GM12878 (cell line): ENCODE data around the gene STX4.

Experiments
- POLR2AphosphoS5 ChIP-seq: IDR thresholded peaks from 2 replicates; pipeline ENCODE4 v1.6.1; 2011; ENCODE audit warnings: mild to moderate bottlenecking, low read length, inconsistent platforms
- STAT3 ChIP-seq: IDR thresholded peaks from 2 replicates; pipeline ENCODE4 v1.6.1; 2011; ENCODE audit warnings: low read depth, low read length, improper control_type of control experiment
- TF ChIP-seq, protein P1 (sequence below): IDR thresholded peaks from 2 replicates; pipeline ENCODE4 v1.6.1; 2012; ENCODE audit warnings: mild to moderate bottlenecking, low read depth, low read length
- TF ChIP-seq, protein P2 (sequence below): IDR thresholded peaks from 2 replicates; pipeline ENCODE4 v1.6.1; 2011; ENCODE audit warnings: low read depth, mild to moderate bottlenecking, low read length, moderate library complexity, borderline replicate concordance; ENCODE audit errors: extremely low read depth
- TF ChIP-seq, protein P3 (sequence below), 3 experiments: IDR thresholded peaks in 2 of 3; conservative IDR thresholded peaks in 1 of 3; 2 replicates each; pipeline ENCODE4 v1.5.1; 2011; ENCODE audit warnings: low read depth in 3 of 3, low read length in 3 of 3, mild to moderate bottlenecking in 3 of 3, control low read depth in 2 of 3, moderate library complexity in 2 of 3, inconsistent platforms in 1 of 3, mixed read lengths in 1 of 3; ENCODE audit not compliant: control insufficient read depth in 2 of 3, insufficient read depth in 1 of 3; ENCODE audit errors: extremely low read depth in 1 of 3

DNA sequence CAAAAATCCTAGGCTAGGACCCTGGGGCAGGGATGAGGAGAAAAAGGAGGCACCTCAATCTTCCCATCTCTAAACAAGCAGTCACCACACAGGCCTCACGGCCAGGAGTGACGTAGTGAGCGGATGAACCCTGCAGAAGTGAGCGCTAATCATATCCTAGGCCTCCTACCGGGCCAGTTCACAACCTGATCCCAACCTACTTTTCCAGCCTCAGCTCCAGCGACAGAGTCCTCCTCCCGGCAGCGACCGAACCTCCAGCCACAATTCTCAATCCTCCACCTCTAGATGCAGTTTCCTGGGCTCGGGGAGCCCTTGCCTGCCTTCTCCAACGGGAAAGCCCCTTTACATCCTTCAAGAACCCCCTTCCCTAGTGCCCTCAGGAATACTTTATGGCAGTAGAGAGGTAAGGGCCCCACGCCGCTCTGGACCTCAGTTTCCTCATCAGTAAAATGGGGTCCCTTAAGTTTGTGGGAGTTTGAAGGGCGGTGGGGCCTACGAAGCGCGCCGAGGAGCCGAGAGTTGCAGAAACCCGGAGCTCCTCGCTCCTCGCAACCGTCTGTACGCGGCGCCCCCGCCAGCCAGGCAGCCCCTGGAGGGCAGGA, 39.3 kb downstream of the STX4 start:
- TF ChIP-seq, protein P1, sequence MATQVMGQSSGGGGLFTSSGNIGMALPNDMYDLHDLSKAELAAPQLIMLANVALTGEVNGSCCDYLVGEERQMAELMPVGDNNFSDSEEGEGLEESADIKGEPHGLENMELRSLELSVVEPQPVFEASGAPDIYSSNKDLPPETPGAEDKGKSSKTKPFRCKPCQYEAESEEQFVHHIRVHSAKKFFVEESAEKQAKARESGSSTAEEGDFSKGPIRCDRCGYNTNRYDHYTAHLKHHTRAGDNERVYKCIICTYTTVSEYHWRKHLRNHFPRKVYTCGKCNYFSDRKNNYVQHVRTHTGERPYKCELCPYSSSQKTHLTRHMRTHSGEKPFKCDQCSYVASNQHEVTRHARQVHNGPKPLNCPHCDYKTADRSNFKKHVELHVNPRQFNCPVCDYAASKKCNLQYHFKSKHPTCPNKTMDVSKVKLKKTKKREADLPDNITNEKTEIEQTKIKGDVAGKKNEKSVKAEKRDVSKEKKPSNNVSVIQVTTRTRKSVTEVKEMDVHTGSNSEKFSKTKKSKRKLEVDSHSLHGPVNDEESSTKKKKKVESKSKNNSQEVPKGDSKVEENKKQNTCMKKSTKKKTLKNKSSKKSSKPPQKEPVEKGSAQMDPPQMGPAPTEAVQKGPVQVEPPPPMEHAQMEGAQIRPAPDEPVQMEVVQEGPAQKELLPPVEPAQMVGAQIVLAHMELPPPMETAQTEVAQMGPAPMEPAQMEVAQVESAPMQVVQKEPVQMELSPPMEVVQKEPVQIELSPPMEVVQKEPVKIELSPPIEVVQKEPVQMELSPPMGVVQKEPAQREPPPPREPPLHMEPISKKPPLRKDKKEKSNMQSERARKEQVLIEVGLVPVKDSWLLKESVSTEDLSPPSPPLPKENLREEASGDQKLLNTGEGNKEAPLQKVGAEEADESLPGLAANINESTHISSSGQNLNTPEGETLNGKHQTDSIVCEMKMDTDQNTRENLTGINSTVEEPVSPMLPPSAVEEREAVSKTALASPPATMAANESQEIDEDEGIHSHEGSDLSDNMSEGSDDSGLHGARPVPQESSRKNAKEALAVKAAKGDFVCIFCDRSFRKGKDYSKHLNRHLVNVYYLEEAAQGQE, result no peak
- TF ChIP-seq, protein P2, sequence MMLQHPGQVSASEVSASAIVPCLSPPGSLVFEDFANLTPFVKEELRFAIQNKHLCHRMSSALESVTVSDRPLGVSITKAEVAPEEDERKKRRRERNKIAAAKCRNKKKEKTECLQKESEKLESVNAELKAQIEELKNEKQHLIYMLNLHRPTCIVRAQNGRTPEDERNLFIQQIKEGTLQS, result no peak
- TF ChIP-seq POLR2AphosphoS5 (no peak), STAT3 (no peak)
- TF ChIP-seq, protein P3, sequence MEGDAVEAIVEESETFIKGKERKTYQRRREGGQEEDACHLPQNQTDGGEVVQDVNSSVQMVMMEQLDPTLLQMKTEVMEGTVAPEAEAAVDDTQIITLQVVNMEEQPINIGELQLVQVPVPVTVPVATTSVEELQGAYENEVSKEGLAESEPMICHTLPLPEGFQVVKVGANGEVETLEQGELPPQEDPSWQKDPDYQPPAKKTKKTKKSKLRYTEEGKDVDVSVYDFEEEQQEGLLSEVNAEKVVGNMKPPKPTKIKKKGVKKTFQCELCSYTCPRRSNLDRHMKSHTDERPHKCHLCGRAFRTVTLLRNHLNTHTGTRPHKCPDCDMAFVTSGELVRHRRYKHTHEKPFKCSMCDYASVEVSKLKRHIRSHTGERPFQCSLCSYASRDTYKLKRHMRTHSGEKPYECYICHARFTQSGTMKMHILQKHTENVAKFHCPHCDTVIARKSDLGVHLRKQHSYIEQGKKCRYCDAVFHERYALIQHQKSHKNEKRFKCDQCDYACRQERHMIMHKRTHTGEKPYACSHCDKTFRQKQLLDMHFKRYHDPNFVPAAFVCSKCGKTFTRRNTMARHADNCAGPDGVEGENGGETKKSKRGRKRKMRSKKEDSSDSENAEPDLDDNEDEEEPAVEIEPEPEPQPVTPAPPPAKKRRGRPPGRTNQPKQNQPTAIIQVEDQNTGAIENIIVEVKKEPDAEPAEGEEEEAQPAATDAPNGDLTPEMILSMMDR (IDR thresholded peaks at IDR 0.05 in 2 of 3, conservative IDR thresholded peaks at IDR 0.05 in 1 of 3; ENCODE audit: control insufficient read depth in 2 of 3, extremely low read depth in 1 of 3, insufficient read depth in 1 of 3, low read depth in 3 of 3, low read length in 3 of 3), result no peak
